Suprapubic skin (tissue), 4 donors: ENCODE results near the gene CDC5L. TPM values are rescaled to one million over a fixed set of nuclear protein-coding genes. Genes with fewer than 3 reads are reported as not detected.

Source experiments
- DNase-seq, 2 donors: peaks; one replicate each; pipeline ENCODE4 v3.0.0-alpha.2; 2019; ENCODE audit warnings: low spot score in 2 of 2
- H3K27ac ChIP-seq: fragments of 200-600 bp; sonication (generic); one replicate; pipeline ENCODE4 v1.5.1; 2019
- H3K27me3 ChIP-seq: fragments of 200-600 bp; sonication (generic); one replicate; pipeline ENCODE4 v1.5.1; 2019
- H3K36me3 ChIP-seq: fragments of 200-600 bp; sonication (generic); one replicate; pipeline ENCODE4 v1.5.1; 2019
- H3K4me1 ChIP-seq: fragments of 200-600 bp; sonication (generic); one replicate; pipeline ENCODE4 v1.5.1; 2019
- H3K4me3 ChIP-seq: fragments of 200-600 bp; sonication (generic); one replicate; pipeline ENCODE4 v1.5.1; 2019; ENCODE audit warnings: mild to moderate bottlenecking
- H3K9me3 ChIP-seq: fragments of 200-600 bp; sonication (generic); one replicate; pipeline ENCODE4 v1.5.1; 2019
- EP300 ChIP-seq: sonication (generic); formaldehyde crosslinking; IDR thresholded peaks from one replicate; pipeline ENCODE4 v1.6.1; 2017; ENCODE audit warnings: antibody characterized with exemption
- POLR2A ChIP-seq, 2 donors: fragments of 450-650 bp; IDR thresholded peaks; one replicate each; pipeline ENCODE4 v1.6.1; 2017; ENCODE audit warnings: antibody characterized with exemption in 2 of 2, mild to moderate bottlenecking in 2 of 2, moderate library complexity in 2 of 2
- POLR2AphosphoS5 ChIP-seq, 3 donors: sonication (generic); formaldehyde crosslinking; IDR thresholded peaks; one replicate each; pipeline ENCODE4 v1.6.1; 2017; ENCODE audit warnings: antibody characterized with exemption in 3 of 3
- WGBS: methylation state at CpG from one replicate; pipeline ENCODE4 v1.1.5; 2018; 5-methylcytosine and 5-hydroxymethylcytosine counted together
- total RNA-seq, 4 donors: library from RNA; depleted of rRNA; stranded (reverse); fragments of >200 nt; gene quantifications; one replicate each; pipeline ENCODE4 v1.1.0, GENCODE V29; 2016
- TF ChIP-seq, protein P1 (sequence below), 2 donors: fragments of 200-600 bp in 1 of 2; fragments of 450-650 bp in 1 of 2; sonication (generic) in 1 of 2; IDR thresholded peaks; one replicate each; pipeline ENCODE4 v1.5.1; 2016 to 2019; ENCODE audit warnings: antibody characterized with exemption in 2 of 2, mild to moderate bottlenecking in 1 of 2, moderate library complexity in 1 of 2

Gene CDC5L
- total RNA-seq, 4 donors from 2014 or later: 12.3 to 16.6 (median 15.4) TPM

DNA sequence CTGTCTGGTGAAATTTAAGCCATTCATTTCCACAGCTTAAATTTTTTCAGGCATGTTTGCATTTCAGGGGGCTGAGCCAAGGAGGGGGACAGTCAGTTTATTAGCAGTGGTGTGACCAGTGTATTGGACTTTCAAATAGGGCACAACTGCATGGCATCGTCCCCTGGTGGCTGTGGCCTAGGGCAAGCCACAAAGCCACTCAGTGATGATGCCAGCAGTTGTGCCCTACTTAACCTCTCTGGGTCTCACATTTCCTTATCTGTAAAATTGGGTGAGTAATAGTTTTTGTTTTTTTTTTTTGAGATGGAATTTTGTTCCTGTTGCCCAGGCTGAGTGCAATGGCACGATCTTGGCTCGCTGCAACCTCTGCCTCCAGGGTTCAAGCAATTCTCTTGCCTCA is 48.0 kb downstream of the CDC5L start:
- 91% methylated on average over 3 of the region's 3 CpGs for WGBS
- Histone ChIP-seq H3K27ac (no peak overlapping the region), H3K27me3 (no peaks in the 10 kb centered on the region), H3K9me3 (no peaks in the 10 kb centered on the region), H3K4me3 (no peak overlapping the region), H3K4me1 (peaks cover 15% of the 10 kb centered on the region), H3K36me3 (peaks cover 20% of the 10 kb centered on the region)
- DNase-seq: no peak
- TF ChIP-seq EP300: no peak

DNA sequence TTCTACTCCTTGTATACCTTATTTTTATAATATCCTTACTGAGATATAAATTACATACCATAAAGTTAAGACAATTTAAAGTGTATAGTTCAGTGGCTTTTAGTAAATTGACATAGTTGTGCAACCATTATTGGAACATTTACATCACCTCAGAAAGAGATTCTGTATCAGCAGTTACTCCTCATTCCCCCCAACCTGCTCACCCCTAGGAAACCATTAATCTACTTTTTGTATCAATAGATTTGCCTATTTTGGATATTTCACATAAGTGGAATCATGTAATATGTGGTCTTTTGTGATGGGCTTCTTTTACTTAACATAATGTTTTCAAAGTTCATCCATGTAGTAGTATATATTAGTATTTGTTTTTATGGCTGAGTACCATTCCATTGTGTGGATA is 51.3 kb downstream of the CDC5L start:
- Histone ChIP-seq H3K27me3 (no peaks in the 10 kb centered on the region), H3K27ac (no peak overlapping the region), H3K9me3 (peaks cover 11% of the 10 kb centered on the region), H3K4me1 (no peaks in the 10 kb centered on the region), H3K36me3 (peaks cover 33% of the 10 kb centered on the region), H3K4me3 (no peak overlapping the region)
- no peak for DNase-seq
- TF ChIP-seq POLR2AphosphoS5 (IDR thresholded peaks at IDR 0.05) (no peak), POLR2A (IDR thresholded peaks at IDR 0.05) (no peak), EP300 (no peak)
- TF ChIP-seq, protein P1, sequence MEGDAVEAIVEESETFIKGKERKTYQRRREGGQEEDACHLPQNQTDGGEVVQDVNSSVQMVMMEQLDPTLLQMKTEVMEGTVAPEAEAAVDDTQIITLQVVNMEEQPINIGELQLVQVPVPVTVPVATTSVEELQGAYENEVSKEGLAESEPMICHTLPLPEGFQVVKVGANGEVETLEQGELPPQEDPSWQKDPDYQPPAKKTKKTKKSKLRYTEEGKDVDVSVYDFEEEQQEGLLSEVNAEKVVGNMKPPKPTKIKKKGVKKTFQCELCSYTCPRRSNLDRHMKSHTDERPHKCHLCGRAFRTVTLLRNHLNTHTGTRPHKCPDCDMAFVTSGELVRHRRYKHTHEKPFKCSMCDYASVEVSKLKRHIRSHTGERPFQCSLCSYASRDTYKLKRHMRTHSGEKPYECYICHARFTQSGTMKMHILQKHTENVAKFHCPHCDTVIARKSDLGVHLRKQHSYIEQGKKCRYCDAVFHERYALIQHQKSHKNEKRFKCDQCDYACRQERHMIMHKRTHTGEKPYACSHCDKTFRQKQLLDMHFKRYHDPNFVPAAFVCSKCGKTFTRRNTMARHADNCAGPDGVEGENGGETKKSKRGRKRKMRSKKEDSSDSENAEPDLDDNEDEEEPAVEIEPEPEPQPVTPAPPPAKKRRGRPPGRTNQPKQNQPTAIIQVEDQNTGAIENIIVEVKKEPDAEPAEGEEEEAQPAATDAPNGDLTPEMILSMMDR (IDR thresholded peaks at IDR 0.05): no peak

DNA sequence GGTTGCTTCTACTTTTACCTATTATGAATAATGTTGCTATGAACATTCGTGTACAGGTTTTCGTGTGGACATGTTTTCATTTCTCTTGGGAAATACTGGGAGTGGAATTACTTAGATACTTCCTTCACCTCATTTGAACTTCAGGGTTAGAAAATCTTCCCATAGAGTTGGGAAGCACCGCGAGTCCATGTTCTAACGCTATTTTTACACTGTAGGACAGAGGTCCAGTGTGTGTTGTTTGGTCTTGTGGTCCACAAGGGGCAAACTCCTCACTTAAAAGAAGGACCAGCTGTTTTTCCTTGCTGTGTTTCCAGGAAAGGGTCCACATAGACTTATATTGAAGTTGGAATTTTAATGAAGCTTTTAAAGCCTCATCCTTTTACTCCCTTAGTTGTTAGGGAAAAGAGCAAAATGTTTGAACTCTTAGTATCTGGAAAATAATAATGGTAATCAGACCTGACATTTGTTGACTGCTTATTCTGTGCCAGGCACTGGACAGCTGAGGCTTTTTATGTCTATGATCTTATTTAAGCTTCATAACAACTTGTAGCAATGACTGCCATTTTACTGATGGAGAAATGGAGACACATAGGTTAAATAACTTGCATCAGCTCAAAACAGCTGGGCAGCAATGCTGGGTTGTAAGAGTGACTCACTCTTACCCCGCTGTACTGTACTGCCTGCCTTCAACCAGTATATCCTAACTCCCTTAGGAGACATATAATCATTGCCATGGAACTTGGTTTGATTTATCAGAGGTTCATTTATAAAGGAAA is 52.0 kb downstream of the CDC5L start:
- peaks cover 11% of the 10 kb centered on the region for H3K9me3 ChIP-seq
- 76% methylated on average over 6 of the region's 6 CpGs for WGBS
- no peaks in the 10 kb centered on the region for H3K4me1 ChIP-seq
- H3K27me3 ChIP-seq: no peaks in the 10 kb centered on the region
- no peak overlapping the region for H3K27ac ChIP-seq
- DNase-seq: no peak
- TF ChIP-seq POLR2A (IDR thresholded peaks at IDR 0.05) (no peak), POLR2AphosphoS5 (IDR thresholded peaks at IDR 0.05) (no peak), EP300 (no peak)
- TF ChIP-seq, protein P1 (IDR thresholded peaks at IDR 0.05): no peak
- peaks cover 36% of the 10 kb centered on the region for H3K36me3 ChIP-seq
- H3K4me3 ChIP-seq: no peak overlapping the region

DNA sequence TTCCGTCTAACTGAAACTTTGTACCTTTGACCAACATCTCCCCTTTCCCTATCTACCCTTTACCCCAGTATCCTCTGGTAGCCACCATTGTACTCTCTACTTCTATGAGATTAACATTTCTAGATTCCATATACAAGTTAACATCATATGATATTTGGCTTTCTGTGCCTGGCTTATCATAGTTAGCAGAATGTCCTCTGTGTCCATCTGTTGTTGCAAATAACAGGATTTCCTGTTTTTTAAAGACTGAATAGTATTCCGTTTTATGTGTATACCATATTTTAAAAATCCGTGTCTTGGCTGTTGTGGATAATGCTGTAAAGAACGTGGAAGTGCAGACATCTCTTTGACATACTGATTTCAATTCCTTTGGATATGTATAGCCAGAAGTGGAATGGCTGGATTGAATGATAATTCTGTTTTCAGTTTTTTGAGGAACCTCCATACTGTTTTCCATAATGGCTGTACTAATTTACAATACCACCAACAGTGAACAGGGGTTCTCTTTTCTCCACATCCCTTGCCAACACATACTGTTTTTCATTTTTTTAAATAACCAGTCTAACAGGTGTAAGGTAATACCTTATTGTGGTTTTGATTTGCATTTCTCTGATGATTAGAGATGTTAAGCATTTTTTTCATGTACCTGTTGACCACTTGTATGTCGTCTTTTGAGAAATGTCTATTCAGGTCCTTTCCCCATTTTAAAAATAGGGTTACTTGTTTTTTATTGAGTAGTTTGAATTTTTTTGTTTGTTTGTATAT is 53.8 kb downstream of the CDC5L start:
- peaks cover 11% of the 10 kb centered on the region for H3K9me3 ChIP-seq
- H3K27ac ChIP-seq: no peak overlapping the region
- H3K4me1 ChIP-seq: no peaks in the 10 kb centered on the region
- 95% methylated on average over 5 of the region's 5 CpGs for WGBS
- no peaks in the 10 kb centered on the region for H3K27me3 ChIP-seq
- no peak overlapping the region for H3K4me3 ChIP-seq
- TF ChIP-seq EP300 (no peak), POLR2AphosphoS5 (IDR thresholded peaks at IDR 0.05) (no peak), POLR2A (IDR thresholded peaks at IDR 0.05) (no peak)
- TF ChIP-seq, protein P1 (IDR thresholded peaks at IDR 0.05): no peak
- DNase-seq: no peak
- H3K36me3 ChIP-seq: peaks cover 49% of the 10 kb centered on the region

DNA sequence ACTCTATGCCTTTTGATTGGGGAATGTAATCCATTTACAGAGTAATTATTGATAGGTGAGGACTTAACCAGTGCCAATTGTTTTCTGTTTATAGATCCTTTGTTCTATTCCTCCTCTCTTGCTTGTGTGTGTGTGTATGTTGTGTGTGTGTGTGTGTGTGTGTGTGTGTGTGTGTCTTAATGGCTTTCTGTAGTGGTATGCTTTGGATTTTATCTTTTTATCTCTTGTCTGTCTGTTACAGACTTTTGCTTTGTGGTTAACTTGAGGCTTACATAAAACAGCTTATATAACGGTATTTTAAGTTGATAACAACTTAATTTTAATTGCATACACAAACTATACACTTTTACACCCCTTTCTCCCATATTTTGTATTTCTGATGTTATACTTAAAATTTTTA is 54.7 kb downstream of the CDC5L start:
- H3K36me3 ChIP-seq: peaks cover 57% of the 10 kb centered on the region
- H3K27ac ChIP-seq: no peak overlapping the region
- H3K9me3 ChIP-seq: peaks cover 11% of the 10 kb centered on the region
- TF ChIP-seq EP300: no peak
- TF ChIP-seq POLR2AphosphoS5 (IDR thresholded peaks at IDR 0.05): no peak
- TF ChIP-seq POLR2A (IDR thresholded peaks at IDR 0.05): no peak
- TF ChIP-seq, protein P1 (IDR thresholded peaks at IDR 0.05): no peak
- no peaks in the 10 kb centered on the region for H3K4me1 ChIP-seq
- DNase-seq: no peak
- no peak overlapping the region for H3K4me3 ChIP-seq
- WGBS: 82% methylated on average over 1 of the region's 1 CpG
- no peaks in the 10 kb centered on the region for H3K27me3 ChIP-seq
